Pancreas (tissue), 10 donors: ENCODE data around the gene LYVE1. TPM values are rescaled to one million over a fixed set of nuclear protein-coding genes. Genes with fewer than 3 reads are reported as not detected.

ENCODE experiments used
- ATAC-seq, 4 donors: fragments of 200-7000 bp; cut with Tn5 transposase; one replicate each; pipeline versions ENCODE4 v1.8.0 to v1.9.1; 2020; ENCODE audit warnings: mild to moderate bottlenecking in 4 of 4, moderate library complexity in 4 of 4
- DNase-seq, 6 donors: peaks; one replicate each; pipeline ENCODE4 v3.0.0-alpha.2; 2020
- FAIRE-seq: peaks from 2 replicates; lab custom pipeline; 2012; peaks lifted over from hg19 to GRCh38; lab: Jason Lieb, UNC
- H3K27ac ChIP-seq, 4 donors: fragments of 200-600 bp; sonication (generic); 1 replicate in 3 of 4; 2 replicates in 1 of 4; pipeline versions ENCODE4 v1.5.0 to v1.8.0; 2020
- H3K27me3 ChIP-seq, 4 donors: fragments of 200-600 bp; one replicate each; pipeline ENCODE4 v1.8.0; 2021
- H3K36me3 ChIP-seq, 3 donors: fragments of 200-600 bp; sonication (generic) in 1 of 3; one replicate each; pipeline versions ENCODE4 v1.5.0 to v1.8.0; 2020 to 2021
- H3K4me1 ChIP-seq, 3 donors: fragments of 200-600 bp; one replicate each; pipeline ENCODE4 v1.8.0; 2021
- H3K4me3 ChIP-seq, 4 donors: fragments of 200-600 bp; sonication (generic) in 2 of 4; one replicate each; pipeline versions ENCODE4 v1.5.0 to v1.8.0; 2020 to 2021
- H3K9me3 ChIP-seq, 4 donors: fragments of 200-600 bp; one replicate each; pipeline ENCODE4 v1.8.0; 2021
- CTCF ChIP-seq, 4 donors: fragments of 200-600 bp; sonication (generic) in 3 of 4; IDR thresholded peaks; one replicate each; pipeline versions ENCODE4 v1.5.0 to v1.8.0; 2021; ENCODE audit warnings: antibody characterized with exemption in 4 of 4
- WGBS, 2 donors: extraction: QIAGEN DNeasy Blood & Tissue Kit; methylation state at CpG; one replicate each; pipeline ENCODE4 v1.1.7; 2013; 5-methylcytosine and 5-hydroxymethylcytosine counted together
- intact Hi-C, 3 donors: fragments of 100-400 bp; cut with DNase I; formaldehyde crosslinking; loops; one replicate each; pipeline versions ENCODE4 v1.11.1 to v1.14.2; 2022
- polyA plus RNA-seq, 2 donors: library from polyadenylated mRNA; stranded (reverse); fragments of 200-250 nt; gene quantifications; one replicate each; pipeline ENCODE4 v1.2.3, GENCODE V29; 2013
- total RNA-seq, 6 donors: library from RNA; stranded (reverse); fragmentation: NEBNext Ultra II Directional in 4 of 6; extraction: Animal tissue kit (Norgen Biotek cat#: 25700) in 4 of 6; gene quantifications; one replicate each; pipeline versions ENCODE4 v1.2.1 to v1.2.4, GENCODE V29; 2021 to 2023
- donor health status: healthy with polysubstance abuse.
- donor health status: DM: no; HTN: no; CAD: no; lungs with moderate emphysema.
- donor health status: DM: no; HTN: no; CAD: no.
- donor health status: control.
- donor health status: control.
- donor health status: Bipolar disorder and iron deficiency.
- donor health status: DM: yes; HTN: yes; CAD: no.
- donor health status: DM: no; HTN: no; CAD: no.
- donor health status: DM: no; HTN: no; CAD: no.
- donor health status: DM: yes; HTN: yes; CAD: no.

LYVE1 gene
- total and polyA plus RNA-seq, 8 donors: 1.1 to 28.3 (median 4.1) TPM

GRCh38 chr11:10576035-10576398 lies 7.6 kb upstream of the LYVE1 start:
- H3K36me3 ChIP-seq: no peaks in the 10 kb centered on the region
- DNase-seq (no peak), FAIRE-seq (no peak), ATAC-seq (no peak)
- intact Hi-C loops: no loop called here
- no peak overlapping the region for H3K27ac ChIP-seq
- H3K9me3 ChIP-seq: no peaks in the 10 kb centered on the region
- no peaks in the 10 kb centered on the region for H3K4me1 ChIP-seq
- H3K27me3 ChIP-seq: no peaks in the 10 kb centered on the region
- no peak overlapping the region for H3K4me3 ChIP-seq
- TF ChIP-seq CTCF (IDR thresholded peaks at IDR 0.05): no peak
- WGBS, 2 donors: 87 to 90% methylated on average over 4 of the region's 4 CpGs

DNA sequence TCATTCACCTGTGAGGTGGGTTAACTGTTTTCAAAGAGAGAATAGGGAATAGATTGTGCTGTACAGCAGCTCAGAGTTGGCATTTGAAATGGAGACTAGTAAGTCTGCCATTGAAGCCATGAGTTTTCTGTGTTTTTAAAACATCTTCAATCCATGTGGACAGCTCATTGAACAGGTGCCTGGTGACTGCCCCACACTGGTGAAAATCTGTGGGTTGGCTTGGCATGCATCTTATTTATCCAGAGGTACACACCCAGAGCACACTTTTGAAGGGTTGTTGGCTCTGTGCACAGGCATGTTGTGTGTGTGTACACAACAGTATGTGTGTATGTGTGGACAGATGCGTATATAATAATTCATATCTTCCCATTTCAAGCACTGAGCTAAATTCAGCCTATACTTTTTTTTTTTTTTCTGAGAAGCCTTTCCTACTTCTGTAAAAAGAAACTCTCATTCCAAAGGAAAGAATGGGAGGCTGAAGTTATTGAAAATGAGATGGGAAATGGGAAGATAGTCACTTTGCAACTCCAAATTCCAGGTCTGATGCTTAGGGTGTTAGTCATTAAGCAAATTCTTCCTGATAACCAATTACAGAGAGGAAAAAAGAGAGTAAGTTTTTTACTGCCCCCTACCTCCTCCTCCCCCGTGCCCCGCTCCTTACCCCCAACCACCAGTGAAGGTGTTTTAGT lies 7.0 kb upstream of the LYVE1 start:
- no peaks in the 10 kb centered on the region for H3K36me3 ChIP-seq
- DNase-seq (no peak), ATAC-seq (no peak)

DNA sequence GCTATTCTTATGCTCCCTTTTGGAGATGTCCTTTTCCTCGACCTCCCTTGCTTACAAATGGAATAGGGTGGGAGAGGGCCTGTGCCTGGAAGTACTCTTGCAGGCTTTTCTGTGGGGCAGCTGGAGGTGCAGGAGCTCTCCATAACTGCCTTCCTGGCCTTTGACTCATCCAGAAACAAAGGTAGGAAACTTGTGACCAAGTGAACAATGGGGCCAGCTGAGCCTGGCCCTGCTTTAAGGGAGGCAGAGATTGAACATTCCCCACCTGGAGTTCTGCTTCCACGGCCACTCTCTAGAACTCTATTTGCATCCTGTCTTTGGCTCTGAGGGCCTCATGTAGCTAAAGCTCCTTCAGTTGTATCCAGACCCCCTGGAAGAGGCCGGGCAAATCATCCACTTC lies 5.1 kb upstream of the LYVE1 start:
- FAIRE-seq (no peak), ATAC-seq (no peak)
- WGBS, 2 donors: 66 to 70% methylated on average over 3 of the region's 3 CpGs

More for the DNA sequence above, 7.0 kb upstream of the LYVE1 start:
- H3K4me3 ChIP-seq: no peak overlapping the region
- WGBS, 2 donors: 72 to 74% methylated on average over 3 of the region's 3 CpGs
- no peaks in the 10 kb centered on the region for H3K9me3 ChIP-seq
- H3K27ac ChIP-seq: no peak overlapping the region
- no peaks in the 10 kb centered on the region for H3K27me3 ChIP-seq
- no peak for FAIRE-seq
- H3K4me1 ChIP-seq: no peaks in the 10 kb centered on the region
- intact Hi-C loops: no loop called here
- no peak for TF ChIP-seq CTCF (IDR thresholded peaks at IDR 0.05)

DNA sequence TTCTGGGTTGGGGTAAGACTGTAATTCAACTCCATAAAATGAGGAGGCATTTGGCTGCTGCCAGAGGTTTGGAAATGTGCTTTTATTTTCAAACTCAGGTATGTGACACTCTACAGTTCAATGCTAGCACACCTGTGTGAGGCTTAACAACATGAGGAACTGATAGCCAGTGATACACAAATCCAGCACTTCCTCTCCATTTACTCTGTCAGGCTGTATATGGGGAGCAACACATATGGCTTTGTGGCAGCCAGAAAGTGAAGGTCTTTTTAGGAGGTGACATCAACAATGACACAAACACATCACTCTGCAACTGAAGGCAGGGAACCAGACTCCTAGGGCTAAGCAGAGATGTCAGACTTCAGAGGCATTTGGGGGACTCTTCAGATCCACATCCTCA lies 4.6 kb upstream of the LYVE1 start:
- H3K27me3 ChIP-seq: no peaks in the 10 kb centered on the region
- ATAC-seq: no peak
- no peak overlapping the region for H3K4me3 ChIP-seq

More for the DNA sequence above, 5.1 kb upstream of the LYVE1 start:
- Histone ChIP-seq H3K36me3 (no peaks in the 10 kb centered on the region), H3K4me1 (no peaks in the 10 kb centered on the region), H3K4me3 (no peak overlapping the region), H3K27ac (no peak overlapping the region), H3K27me3 (no peaks in the 10 kb centered on the region), H3K9me3 (no peaks in the 10 kb centered on the region)
- intact Hi-C loops: no loop called here
- TF ChIP-seq CTCF (IDR thresholded peaks at IDR 0.05): no peak
- no peak for DNase-seq

More for the DNA sequence above, 4.6 kb upstream of the LYVE1 start:
- Histone ChIP-seq H3K4me1 (no peaks in the 10 kb centered on the region), H3K27ac (no peak overlapping the region), H3K9me3 (no peaks in the 10 kb centered on the region), H3K36me3 (no peaks in the 10 kb centered on the region)
- intact Hi-C loops: no loop called here
- FAIRE-seq (no peak), DNase-seq (no peak)
- TF ChIP-seq CTCF (IDR thresholded peaks at IDR 0.05): no peak
